Superior temporal gyrus (tissue), 1 donor: ENCODE results near the gene TDRD6.

Experiments used
- DNase-seq: peaks from one replicate; pipeline ENCODE4 v3.0.0-alpha.2; 2016; ENCODE audit errors: extremely low spot score

Gene TDRD6

GRCh38 chr6:46677314-46677654 is 10.4 kb upstream of the TDRD6 start:
- no peak for DNase-seq

GRCh38 chr6:46684771-46685170 is 2.9 kb upstream of the TDRD6 start:
- no peak for DNase-seq

GRCh38 chr6:46688117-46688965 is 656 bp downstream of the TDRD6 start:
- DNase-seq, result no peak

DNA sequence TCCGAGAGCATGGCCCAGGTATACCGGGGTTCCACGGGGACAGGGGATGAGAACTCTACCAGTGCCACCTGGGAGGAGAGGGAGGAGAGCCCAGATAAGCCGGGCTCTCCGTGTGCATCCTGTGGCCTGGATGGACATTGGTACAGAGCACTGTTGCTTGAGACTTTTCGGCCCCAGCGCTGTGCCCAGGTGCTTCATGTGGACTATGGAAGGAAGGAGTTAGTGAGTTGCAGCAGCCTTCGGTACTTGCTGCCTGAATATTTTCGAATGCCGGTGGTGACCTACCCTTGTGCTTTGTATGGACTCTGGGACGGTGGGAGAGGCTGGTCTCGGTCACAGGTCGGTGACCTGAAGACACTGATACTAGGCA is 1.3 kb downstream of the TDRD6 start:
- no peak for DNase-seq

- DNase-seq, result no peak
These were observed 2.0 kb downstream of the TDRD6 start for GRCh38 chr6:46689657-46690056.

DNA sequence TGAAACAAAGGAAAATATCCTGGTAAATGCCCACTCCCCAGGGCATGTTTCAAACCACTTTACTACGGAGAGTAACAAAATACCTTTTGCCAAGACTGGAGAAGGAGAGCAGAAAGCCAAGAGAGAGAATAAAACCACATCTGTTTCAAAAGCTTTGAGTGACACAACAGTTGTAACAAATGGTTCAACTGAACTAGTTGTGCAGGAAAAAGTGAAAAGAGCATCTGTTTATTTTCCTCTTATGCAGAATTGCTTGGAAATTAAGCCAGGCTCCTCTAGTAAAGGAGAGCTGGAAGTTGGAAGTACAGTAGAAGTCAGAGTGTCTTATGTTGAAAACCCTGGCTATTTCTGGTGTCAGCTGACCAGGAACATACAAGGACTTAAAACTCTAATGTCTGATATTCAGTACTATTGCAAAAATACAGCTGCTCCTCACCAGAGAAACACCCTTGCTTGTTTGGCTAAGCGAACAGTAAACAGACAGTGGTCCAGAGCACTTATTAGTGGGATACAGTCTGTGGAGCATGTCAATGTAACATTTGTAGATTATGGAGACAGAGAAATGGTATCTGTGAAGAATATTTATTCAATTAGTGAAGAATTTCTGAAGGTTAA is 2.6 kb downstream of the TDRD6 start:
- no peak for DNase-seq

DNA sequence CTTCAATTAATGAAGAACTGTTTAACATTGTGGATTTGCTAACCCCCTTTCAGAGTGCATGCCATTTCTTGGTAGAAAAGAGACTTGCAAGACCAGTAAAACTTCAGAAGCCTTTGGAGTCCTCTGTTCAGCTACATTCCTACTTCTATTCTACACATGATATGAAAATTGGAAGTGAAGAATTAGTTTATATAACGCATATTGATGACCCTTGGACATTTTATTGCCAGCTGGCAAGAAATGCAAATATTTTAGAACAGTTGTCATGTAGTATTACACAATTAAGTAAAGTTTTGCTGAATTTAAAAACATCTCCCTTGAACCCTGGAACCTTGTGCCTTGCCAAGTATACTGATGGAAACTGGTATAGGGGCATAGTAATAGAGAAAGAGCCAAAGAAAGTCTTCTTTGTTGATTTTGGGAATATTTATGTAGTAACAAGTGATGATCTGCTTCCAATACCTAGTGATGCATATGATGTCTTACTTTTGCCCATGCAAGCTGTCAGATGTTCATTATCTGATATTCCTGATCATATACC is 3.3 kb downstream of the TDRD6 start:
- DNase-seq, result no peak

DNA sequence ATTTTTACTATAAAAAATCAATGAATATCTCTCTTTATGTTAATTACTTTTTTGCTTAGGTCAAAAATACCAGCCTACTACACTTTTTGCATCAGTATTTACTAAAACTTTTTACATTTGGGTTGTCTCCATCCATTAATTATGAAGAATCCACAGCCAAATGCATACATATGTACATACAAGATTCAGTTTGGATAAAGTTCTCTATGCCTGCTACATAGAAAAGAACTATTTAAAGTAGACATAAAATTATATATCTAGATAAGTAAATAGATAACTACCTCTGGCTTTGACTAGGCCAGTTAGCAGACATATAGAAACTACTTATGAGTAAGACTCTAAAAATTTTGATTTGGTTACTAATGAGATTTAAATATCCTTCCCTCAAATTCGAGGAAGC is 12.3 kb downstream of the TDRD6 start:
- no peak for DNase-seq

GRCh38 chr6:46704562-46704961 is 16.9 kb downstream of the TDRD6 start:
- peak; percentile 55 for DNase-seq

GRCh38 chr6:46706464-46706863 is 18.8 kb downstream of the TDRD6 start:
- DNase-seq, result no peak

DNA sequence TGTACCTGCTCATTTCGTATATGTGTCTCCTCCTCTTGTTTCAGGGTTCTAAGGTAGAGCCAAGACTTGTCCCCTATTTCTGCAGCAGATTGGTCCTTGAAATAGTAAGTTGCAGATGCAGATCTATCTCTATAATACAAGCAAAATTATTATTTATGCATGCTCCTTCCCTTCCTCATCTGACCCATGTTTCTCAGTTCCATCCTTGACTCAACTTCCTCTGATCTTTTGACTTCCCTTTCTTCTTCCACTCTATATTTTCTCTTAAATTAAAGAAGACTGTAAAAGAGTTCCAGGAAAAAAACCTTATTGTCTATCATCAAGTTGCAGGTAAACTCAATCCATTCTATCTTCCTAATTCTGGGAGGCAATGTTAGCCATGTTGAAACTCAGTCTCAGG is 23.8 kb downstream of the TDRD6 start:
- no peak for DNase-seq

- DNase-seq, result no peak
These were observed 27.5 kb downstream of the TDRD6 start for GRCh38 chr6:46715141-46715540.

- DNase-seq, result no peak
These were observed 31.4 kb downstream of the TDRD6 start for GRCh38 chr6:46719099-46719498.

- no peak for DNase-seq
These were observed 32.7 kb downstream of the TDRD6 start for GRCh38 chr6:46720401-46720800.

- DNase-seq, result no peak
These were observed 42.2 kb downstream of the TDRD6 start for GRCh38 chr6:46729787-46730326.

GRCh38 chr6:46730921-46731461 is 43.3 kb downstream of the TDRD6 start:
- DNase-seq, result no peak

GRCh38 chr6:46733341-46733801 is 45.7 kb downstream of the TDRD6 start:
- no peak for DNase-seq

DNA sequence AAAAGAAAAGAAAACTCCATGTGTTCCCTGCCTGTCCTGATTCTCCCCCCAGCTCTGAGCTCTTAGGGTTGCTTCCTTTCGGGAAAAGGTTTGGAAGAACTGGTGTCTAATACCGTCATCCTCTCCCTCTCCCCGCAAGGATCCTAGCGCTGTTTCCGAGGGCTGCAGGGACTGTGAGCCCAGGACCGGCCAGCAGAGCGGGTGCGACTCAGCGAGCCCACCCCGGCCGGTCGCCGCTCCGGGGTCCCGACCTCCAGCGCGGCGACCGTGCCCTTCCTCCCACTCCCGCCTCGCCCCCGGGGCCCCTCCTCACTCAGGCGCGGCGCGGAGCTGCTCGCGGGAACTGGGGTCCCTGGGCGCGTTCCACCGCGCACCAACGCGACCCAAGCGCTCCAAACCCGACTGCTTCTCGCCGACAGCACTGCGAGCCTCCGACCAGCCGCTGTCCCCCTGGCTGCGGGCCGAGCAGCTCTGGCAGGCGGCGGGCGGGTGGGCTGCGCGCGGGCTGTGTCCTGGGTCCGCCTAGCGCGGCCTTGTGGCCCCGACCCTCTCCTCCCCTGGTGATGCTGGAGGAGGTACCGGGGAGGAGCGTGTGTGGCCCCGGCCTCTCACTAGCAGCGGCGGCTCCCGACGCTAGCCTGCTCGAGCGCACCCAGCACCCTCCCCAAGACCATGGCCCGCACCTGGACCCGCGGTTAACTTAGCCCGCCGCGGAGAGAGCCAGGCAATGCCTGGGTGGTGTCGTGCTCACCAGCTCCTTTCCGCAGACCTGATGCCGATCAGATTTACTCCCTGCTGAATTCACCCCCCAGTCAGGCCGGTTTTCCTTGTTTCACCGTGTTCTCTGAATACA is 47.4 kb downstream of the TDRD6 start, which contains the start of gene PLA2G7:
PLA2G7 (minus strand) TSS at position 509 of the 853 bp plus-strand sequence. CDS start 12,484 bp downstream, outside the sequence.
- DNase-seq, result no peak

GRCh38 chr6:46735720-46736031 is 48.0 kb downstream of the TDRD6 start:
- DNase-seq, result peak; percentile 43

DNA sequence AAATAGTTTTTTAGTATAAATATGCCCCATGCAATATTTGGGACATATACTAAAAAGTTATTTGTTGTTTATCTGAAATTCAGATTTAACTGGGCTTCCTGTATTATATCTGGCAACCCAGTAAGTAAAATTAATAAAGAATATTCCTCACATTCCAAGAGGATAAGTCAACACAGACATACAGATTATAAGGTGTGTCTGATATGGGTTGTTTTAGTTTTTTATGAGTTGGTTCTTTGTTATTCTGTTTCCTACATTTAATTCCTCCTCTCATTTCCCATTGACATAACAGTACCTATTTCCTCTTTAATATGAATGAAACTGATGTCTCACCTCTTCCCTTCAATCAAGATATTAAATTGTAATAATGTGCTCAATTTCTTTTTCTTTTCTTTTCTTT is 49.2 kb downstream of the TDRD6 start:
- DNase-seq, result no peak

GRCh38 chr6:46741482-46741881 is 53.8 kb downstream of the TDRD6 start:
- no peak for DNase-seq

DNA sequence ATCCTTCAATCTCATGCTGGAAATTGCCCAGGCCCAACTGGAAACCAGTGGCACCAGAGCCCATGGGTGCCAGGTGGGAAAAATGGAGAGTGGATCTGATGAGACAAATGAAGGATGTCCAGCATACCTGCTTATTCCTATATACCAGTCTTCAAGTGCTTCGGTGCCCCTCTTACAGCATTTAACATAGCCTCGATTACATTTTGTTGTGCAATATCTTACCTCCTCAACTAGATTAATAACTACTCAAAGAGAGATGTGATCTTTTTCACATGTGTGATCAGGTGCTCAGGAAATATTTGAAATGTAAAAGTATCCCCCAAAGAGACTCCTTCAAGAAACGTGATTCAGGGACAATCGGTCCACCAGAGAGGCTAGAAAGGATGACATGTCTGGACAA is 54.2 kb downstream of the TDRD6 start:
- DNase-seq, result no peak
